Measurements from ENCODE around the gene PRR33.

GRCh38 chr11:1916132-1916985 is 24.7 kb upstream of the PRR33 start:
- TF ChIP-seq CTCF (IDR thresholded peaks at IDR 0.05): no peak
- no peak for TF ChIP-seq EP300 (IDR thresholded peaks at IDR 0.05)
- no peak for TF ChIP-seq POLR2A (IDR thresholded peaks at IDR 0.05)
